Measurements from ENCODE around the gene ANKFN1. TPM values are rescaled to one million over a fixed set of nuclear protein-coding genes. Genes with fewer than 3 reads are reported as not detected.

Gene ANKFN1
- total RNA-seq, 1 experiment from 2014 or later = not detected

DNA sequence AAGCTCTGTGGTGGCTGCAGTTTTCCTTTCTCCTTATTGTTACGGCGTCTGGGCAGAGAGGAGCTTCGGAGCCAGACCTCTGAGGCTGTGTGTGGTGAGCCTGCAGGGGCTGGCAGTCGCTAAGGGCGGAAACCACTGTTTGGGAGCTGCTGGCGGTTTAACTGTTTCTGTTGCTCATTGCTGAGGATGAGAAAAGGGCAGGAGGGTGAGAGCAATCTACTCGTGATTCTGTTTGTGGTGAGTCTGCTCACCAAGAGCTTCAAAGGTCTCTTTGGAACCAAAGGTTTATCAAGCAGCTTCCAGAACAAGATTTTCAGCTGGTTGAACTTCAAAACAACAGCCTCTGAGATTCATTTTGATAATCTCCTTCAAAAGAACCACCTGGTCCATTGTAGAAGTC, 143.9 kb downstream of the ANKFN1 start:
- H2BK5ac ChIP-seq (ENCODE audit: insufficient read length, low read length) = no peak overlapping the region
- H3K4me1 ChIP-seq (ENCODE audit: insufficient read depth, low read length) = no peaks in the 10 kb centered on the region
- H2AK5ac ChIP-seq (ENCODE audit: insufficient read length, low read length) = no peak overlapping the region
- Mint-ChIP-seq H3K9me3 (no peaks in the 10 kb centered on the region), H3K4me3 (no peak overlapping the region), H3K36me3 (ENCODE audit: insufficient read depth in 1 of 3, low read depth in 3 of 3) (no peaks in the 10 kb centered on the region), H3K4me1 (peaks cover under 1 to 3% of the 10 kb centered on the region in 2 experiments; a peak in 1 of 4 replicates), H3K27me3 (ENCODE audit: low read depth) (peaks cover 2% of the 10 kb centered on the region; the same call in 1 of the 2 replicates), H3K27ac (peak overlapping the region in 1 of 3 experiments; percentile 8; a peak in 1 of 7 replicates)
- no peak overlapping the region for H2BK12ac ChIP-seq (ENCODE audit: insufficient read length, low read depth, low read length)
- no peak overlapping the region for H3K4ac ChIP-seq (ENCODE audit: low read depth, low read length)
- no peaks in the 10 kb centered on the region for H3K79me1 ChIP-seq (ENCODE audit: insufficient read depth, low read depth, low read length, poor library complexity, severe bottlenecking)
- H3K56ac ChIP-seq (ENCODE audit: insufficient read length, low read depth, low read length) = no peak overlapping the region
- H3K4me2 ChIP-seq (ENCODE audit: insufficient read depth, insufficient read length, low read length) = no peak overlapping the region
- H3K23ac ChIP-seq (ENCODE audit: insufficient read length, low read depth, low read length) = no peak overlapping the region
- no peaks in the 10 kb centered on the region for H3K9me3 ChIP-seq (ENCODE audit: control insufficient read depth, low read depth, low read length)
- WGBS (ENCODE audit: extremely low coverage, insufficient read length, low lambda C conversion rate) = no CpG with 5 or more reads among the region's 7 CpGs
- no peaks in the 10 kb centered on the region for H3K23me2 ChIP-seq (ENCODE audit: insufficient read length, low read depth, low read length, poor library complexity, severe bottlenecking)
- H3K9ac ChIP-seq (ENCODE audit: extremely low read depth, insufficient read length, low read length) = no peak overlapping the region
- H2BK15ac ChIP-seq (ENCODE audit: low read depth, low read length) = no peak overlapping the region
- H3K27ac ChIP-seq (ENCODE audit: insufficient read length, low read depth, low read length) = no peak overlapping the region
- no peak overlapping the region for H4K91ac ChIP-seq (ENCODE audit: insufficient read length, low read depth, low read length)
- H4K8ac ChIP-seq (replicated peaks; ENCODE audit: insufficient read length, low read depth, low read length) = no peak overlapping the region
- H3K27me3 ChIP-seq (ENCODE audit: insufficient read depth, low read length) = no peaks in the 10 kb centered on the region
- no peak overlapping the region for H3T11ph ChIP-seq (ENCODE audit: low read length)
- DNase-seq = peak; percentile 39
- TF ChIP-seq, protein P1, sequence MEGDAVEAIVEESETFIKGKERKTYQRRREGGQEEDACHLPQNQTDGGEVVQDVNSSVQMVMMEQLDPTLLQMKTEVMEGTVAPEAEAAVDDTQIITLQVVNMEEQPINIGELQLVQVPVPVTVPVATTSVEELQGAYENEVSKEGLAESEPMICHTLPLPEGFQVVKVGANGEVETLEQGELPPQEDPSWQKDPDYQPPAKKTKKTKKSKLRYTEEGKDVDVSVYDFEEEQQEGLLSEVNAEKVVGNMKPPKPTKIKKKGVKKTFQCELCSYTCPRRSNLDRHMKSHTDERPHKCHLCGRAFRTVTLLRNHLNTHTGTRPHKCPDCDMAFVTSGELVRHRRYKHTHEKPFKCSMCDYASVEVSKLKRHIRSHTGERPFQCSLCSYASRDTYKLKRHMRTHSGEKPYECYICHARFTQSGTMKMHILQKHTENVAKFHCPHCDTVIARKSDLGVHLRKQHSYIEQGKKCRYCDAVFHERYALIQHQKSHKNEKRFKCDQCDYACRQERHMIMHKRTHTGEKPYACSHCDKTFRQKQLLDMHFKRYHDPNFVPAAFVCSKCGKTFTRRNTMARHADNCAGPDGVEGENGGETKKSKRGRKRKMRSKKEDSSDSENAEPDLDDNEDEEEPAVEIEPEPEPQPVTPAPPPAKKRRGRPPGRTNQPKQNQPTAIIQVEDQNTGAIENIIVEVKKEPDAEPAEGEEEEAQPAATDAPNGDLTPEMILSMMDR (conservative IDR thresholded peaks at IDR 0.05) = no peak
- no peaks in the 10 kb centered on the region for H3K79me2 ChIP-seq (ENCODE audit: insufficient read depth, low read length)
- no peak overlapping the region for H2BK120ac ChIP-seq (ENCODE audit: low read depth, low read length, poor library complexity, severe bottlenecking)
- H3K18ac ChIP-seq (ENCODE audit: insufficient read length, low read depth, low read length) = peak overlapping the region; percentile 18
- H2BK20ac ChIP-seq (ENCODE audit: low read depth, low read length, poor library complexity, severe bottlenecking) = no peak overlapping the region
- no peak overlapping the region for H2AFZ ChIP-seq (ENCODE audit: low read length)
- no peak overlapping the region for H4K5ac ChIP-seq (ENCODE audit: insufficient read length, low read depth, low read length)
- no peak overlapping the region for H3K14ac ChIP-seq (ENCODE audit: insufficient read depth, low read length)
- H4K20me1 ChIP-seq (ENCODE audit: control insufficient read depth, insufficient read depth, insufficient read length) = no peaks in the 10 kb centered on the region
